GM12872 (cell line): ENCODE measurements around the gene NUP160.

ENCODE experiments used
- TF ChIP-seq, protein P1 (sequence below): IDR thresholded peaks from 3 replicates; pipeline ENCODE4 v1.5.1; 2011; ENCODE audit warnings: low read depth, mild to moderate bottlenecking, low read length, moderate library complexity; ENCODE audit not compliant: insufficient read depth

Gene NUP160

DNA sequence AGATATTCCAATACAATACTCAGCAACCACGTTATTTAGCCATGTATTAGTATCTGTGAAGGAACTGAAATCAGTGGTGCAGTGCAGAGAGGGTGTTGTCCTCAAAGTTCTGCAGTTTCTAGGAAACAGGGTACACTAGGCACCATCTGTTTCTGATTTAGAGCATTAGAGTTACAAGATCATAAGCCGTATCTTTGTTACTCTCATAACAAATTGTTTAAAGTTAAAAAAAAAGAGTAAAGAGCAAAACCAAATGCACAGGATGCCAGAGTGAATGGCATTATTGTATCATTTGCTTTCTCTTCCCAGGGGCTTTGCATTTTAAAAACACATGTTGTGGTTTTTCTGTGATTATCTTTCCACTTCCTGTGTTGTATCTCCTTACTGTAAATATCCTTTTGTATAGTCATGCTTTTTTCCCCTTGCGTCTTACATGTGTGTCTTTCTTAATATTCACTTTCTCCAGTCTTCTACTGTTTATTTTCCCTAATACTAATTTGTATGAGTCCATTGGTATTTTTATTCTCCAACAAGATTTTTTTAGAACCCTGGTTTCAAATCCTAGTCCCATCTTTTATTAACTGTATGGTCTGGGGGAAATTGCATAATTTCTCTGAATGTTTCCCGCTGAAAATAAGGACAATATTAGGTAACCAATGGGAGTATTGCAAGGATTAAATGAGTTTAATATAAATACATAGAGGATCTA is 15.2 kb upstream of the NUP160 start:
- TF ChIP-seq, protein P1, sequence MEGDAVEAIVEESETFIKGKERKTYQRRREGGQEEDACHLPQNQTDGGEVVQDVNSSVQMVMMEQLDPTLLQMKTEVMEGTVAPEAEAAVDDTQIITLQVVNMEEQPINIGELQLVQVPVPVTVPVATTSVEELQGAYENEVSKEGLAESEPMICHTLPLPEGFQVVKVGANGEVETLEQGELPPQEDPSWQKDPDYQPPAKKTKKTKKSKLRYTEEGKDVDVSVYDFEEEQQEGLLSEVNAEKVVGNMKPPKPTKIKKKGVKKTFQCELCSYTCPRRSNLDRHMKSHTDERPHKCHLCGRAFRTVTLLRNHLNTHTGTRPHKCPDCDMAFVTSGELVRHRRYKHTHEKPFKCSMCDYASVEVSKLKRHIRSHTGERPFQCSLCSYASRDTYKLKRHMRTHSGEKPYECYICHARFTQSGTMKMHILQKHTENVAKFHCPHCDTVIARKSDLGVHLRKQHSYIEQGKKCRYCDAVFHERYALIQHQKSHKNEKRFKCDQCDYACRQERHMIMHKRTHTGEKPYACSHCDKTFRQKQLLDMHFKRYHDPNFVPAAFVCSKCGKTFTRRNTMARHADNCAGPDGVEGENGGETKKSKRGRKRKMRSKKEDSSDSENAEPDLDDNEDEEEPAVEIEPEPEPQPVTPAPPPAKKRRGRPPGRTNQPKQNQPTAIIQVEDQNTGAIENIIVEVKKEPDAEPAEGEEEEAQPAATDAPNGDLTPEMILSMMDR, result no peak

DNA sequence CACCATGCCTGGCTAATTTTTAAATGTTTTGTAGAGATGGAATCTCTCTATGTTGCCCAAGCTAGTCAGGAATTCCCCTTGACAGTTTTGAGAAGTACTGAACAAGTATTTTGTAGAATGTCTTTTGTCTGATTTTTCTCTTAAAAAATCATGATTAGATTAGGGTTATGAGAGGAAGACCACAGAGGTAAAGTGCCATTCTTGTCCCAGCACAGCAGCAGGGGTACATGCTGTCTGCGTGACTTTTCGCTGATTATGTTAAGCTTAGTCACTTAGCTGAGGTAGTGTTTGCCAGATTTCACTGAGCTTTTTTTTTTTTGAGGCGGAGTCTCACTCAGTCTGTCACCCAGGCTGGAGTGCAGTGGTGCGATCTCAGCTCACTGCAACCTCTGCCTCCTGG is 13.6 kb upstream of the NUP160 start:
- TF ChIP-seq, protein P1, result no peak

DNA sequence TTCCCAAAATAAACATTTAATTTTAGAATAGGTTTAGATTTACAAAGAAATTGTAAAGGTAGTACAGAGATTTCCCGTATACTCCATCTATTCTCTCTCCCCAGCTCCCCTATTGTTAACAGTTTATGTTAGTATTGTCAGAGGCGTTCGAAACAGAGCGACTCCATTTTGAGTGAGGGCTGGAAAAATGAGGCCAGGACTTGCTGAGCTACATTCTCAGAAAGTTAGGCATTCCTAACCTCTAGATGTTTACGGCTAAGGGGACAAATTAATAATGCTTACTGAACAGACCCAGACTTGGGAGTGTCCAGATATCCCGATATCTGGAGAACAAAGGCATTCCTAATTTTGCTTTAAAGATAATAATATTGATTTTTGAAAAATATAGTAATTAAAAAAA is 12.4 kb upstream of the NUP160 start:
- TF ChIP-seq, protein P1, result no peak

DNA sequence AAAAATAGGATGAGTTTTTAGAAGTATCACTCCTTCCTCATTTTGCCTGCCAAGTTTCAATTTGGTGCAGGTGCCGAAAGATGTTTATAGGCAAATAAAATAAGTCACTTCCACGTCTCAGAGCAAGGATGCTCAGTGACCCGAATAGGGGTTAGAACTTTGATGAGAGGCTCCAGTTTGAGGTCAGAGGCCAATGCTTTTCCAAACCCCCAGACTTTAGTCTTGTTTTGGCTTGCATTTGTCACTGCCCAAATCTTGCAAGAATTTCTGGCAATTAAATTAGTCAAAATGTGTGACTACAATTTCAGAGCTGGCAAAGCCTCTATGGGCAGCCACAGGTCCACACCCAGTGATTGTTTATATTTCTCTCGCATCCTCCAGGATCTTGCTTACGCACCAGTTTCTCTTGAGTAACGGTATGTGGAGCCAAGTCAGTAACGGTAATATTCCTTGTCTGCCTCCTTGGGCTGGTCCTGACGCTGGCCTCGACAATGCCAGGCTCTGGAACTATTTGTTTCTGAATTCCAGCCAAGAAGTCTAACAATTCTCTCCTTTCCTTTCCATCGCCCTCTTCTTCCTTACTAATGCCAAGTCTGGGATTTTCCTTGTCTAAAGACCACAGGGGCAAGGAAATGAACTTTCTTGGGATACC is 9.9 kb upstream of the NUP160 start:
- TF ChIP-seq, protein P1, result no peak

DNA sequence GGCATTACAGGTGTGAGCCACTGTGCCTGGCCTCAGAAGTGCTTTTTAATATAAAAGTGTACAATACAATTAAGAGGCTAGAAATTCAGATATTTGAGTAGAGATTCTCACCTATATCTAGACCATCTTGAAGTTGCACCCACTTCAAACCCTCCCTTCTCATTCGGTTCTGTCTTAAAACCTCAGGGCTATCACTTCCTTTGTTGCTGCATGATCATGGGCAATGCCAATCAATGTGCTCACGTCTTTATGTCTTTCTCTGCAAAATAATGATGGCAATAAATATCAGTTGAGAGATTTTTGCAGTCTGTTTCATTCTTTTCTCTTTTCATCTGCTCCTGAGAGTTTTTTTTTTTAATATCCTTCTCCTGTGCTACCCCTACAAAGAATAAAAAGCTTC is 9.3 kb upstream of the NUP160 start:
- TF ChIP-seq, protein P1, result no peak

DNA sequence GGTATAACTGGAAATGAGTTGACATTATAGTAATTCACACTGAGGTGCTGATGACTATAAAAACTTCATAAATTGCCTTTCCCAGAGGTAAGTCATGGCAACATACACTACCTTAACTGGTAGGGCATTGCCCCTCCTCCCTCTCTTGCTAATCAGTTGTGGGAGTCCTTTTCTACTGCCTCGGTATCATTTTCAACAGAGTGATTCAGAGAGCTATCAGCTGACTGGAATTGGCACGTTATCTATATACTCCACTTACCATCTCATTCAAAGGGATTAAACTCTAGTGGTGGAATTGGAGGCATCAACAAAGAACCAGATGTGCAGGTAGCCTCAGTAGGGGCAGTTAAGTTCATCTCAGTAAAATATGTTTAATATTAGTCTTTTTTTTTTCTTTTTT is 8.0 kb upstream of the NUP160 start:
- TF ChIP-seq, protein P1, result no peak

DNA sequence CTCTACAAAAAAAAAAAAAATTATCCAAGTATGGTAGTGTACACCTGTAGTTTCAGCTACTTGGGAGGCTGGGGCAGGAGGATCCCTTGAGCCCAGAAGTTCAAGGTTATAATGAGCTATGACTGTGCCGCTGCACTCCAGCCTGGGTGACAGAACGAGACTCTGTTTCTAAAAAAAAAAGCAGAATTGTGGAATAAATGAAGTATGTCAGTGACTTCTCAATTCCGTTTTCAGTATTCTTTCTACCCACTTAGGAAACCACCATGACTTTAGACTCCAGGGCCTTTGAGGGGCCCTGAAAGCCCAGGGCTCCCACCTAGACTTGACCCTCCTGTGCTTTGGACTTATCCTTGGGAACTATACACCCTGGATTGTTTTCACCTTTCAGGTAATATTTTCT is 6.5 kb upstream of the NUP160 start:
- TF ChIP-seq, protein P1, result no peak
